ENCODE data around the gene GRM8.

GRM8 gene

DNA sequence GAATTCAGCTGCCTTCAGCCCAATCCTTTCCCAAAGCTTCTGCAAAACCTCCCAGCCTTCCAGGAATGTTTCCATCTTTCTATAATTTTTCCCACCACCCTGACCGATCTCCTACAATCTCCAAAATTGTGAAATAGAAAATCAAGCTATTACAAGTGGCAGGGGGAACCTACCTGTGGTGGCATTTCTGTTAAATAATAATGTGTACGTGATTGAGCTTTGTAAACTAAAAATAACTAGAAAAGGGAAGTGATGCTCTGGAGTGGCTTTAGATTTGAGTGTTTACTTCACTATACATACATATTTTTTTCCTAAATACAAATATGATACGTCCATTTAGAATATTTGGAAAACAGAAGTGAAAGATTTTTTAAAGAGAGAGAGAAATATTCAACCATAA lies 593.6 kb downstream of the GRM8 start:
- intact Hi-C loops (cut with DNase I), result no loop called here
- no peak for DNase-seq

DNA sequence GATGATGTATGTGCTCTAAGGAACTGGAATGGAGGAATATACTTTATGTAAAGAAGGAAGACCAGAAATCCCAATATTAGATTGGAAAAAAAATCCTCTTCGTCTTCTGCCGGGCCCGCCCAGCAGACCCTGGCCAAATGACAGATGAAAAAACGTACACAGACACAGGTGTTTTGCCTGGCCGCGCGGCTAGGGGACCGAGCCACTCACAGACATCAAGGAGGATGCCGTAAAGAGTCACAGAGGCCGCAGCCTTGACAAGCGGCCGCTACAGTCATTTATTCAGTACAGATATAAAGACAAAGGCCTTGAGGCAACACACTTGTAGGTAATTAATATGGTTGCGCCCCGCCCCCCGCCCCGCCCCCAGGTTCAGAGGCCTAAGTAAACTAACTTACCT lies 594.1 kb downstream of the GRM8 start:
- intact Hi-C loops (cut with DNase I), result no loop called here
- no peak for DNase-seq

DNA sequence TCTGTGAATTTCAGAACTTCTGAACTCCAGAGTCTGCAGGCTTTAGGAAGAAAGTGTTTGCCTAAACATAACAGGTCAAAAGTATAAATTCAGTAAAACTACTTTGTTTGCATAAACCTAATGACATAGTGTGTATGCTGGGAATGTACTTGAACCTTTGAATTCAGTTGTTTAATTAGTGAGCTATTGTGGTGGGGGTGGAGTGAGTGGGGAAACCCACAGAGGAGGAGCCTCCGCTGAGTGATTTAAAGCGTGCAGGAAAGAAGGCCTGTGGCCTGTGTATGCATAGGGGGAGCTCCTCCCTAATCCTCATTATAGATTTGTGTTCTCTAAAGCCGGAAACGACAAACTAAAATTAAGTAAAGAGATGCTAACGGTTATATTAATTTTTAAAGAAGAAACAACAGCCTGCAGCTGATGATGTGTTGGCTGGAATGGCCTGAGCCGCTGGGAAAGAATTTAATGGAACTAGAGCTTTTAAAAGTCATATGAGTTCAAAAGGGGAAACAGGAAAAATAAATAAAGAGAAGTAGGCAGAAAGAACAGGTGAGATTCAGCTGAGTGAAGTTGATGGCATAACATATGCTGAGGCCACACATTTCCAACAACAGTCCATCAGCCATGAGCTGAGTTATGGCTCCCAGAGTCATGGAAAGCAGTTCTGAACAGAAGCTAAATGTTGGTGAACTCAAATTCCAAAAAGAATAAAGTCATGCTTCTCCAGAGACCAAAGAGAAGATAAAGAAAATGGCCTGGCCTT lies 595.0 kb downstream of the GRM8 start:
- intact Hi-C loops (cut with DNase I), result no loop called here
- DNase-seq, result no peak

DNA sequence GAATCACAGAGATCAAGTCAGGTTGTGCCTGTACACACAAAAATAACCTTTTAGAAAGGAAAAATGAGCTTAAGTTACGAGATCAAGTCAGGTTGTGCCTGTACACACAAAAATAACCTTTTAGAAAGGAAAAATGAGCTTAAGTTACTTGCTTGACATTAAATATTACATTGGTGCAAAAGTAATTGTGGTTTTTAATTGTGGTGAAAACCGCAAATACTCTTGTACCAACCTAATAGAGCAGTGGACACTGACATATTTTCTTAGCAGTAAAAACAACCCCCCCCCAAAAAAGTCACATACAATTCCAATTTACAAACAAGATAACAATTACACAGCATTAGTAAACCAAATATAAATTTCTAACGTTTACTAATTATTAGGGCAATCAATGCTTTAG lies 595.6 kb downstream of the GRM8 start:
- DNase-seq, result no peak
- intact Hi-C loops (cut with DNase I), result no loop called here

DNA sequence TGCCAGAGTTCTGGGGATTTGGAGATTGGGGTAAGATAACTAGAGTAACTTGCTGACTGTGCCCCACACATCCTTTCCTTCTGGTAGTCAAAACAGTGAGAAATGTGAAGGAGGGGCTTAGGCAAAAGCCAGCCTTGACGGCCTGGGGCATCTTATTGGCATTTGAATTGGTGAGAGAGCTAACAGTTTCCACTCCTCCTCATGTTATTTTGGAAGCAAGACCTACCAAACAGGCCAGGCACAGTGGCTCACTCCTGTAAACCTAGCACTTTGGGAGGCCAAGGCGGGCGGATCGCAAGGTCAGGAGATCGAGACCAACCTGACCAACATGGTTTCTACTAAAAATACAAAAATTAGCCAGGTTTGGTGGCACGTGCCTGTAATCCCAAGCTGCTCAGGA lies 596.6 kb downstream of the GRM8 start:
- no peak for DNase-seq
- intact Hi-C loops (cut with DNase I), result no loop called here

DNA sequence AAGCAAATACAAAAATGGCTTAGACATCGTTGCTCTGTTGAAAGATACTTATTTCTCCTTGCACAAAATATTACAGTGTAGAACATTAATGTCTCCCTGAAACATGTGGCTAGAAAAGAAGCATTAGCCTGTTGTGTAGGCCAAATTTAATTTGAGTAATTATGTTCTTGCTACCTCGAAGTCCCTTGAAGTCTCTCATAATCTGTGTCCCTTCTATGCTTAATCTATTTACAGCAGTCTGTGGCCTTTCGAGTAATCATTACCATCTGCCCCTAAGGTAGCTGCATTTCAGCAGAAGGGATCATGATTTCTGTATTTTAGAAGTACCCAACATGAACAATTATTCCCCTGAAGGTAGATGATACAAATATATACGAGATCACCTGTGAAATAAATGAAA lies 615.2 kb downstream of the GRM8 start:
- DNase-seq, result no peak
- intact Hi-C loops (cut with DNase I), result no loop called here

DNA sequence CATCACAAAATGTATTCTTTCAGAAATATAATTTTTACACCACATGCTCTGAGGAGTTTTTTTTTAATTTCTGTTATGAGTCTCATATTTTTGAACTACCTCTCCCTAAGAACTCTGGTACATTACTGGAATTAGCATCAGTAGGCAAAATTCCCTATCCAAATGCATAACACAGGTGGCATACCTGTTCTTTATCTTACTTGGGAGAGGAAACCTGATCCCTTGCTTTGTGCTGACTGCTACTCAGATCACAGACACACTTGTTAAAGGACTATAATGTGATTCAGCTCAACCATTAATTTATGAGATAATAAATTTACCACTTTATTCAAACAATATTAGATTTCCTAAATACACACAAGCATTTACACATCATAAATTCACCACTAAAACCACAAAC lies 617.2 kb downstream of the GRM8 start:
- intact Hi-C loops (cut with DNase I), result no loop called here

DNA sequence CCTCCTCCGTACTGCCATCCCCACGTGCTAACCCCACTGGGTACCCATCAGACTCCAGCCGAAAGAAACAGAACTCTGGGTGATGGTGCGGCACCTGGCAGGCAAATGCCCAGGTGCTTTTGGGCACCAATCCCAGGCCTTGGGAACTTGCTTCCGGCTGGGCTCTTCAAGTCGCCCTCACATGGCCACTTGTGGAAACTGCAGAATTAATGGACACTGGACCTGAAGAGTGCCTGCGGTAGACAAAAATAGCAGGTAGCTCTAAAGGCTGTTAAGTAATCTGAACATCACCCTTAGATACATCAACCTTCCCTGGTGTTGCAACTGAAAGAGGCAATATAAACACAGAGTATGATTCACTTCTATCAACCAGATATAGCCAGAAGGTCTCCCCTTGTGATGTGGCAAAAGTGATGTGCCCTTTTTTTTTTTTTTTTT lies 644.4 kb downstream of the GRM8 start:
- DNase-seq, result no peak
- intact Hi-C loops (cut with DNase I), result no loop called here

More for the DNA sequence above, 617.2 kb downstream of the GRM8 start:
- DNase-seq, result no peak

DNA sequence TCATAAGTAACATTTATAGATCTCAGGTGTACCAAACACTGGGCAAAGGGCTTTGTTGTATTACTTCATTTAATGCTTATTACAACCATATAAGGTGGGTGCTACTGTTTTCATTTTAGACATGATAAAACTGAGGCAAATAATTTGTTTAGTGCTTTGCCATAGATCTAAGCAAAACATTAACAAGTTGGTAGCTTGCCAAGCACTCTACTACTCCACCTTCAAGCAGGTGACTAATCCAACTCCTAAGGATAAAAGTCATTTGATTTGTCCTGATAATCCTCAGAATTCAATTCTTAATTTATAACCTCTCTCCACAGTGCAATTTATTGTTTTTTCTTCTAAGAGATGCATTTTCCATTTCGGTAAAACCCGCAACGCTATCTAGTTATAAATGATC lies 646.4 kb downstream of the GRM8 start:
- DNase-seq, result no peak
- intact Hi-C loops (cut with DNase I), result no loop called here

DNA sequence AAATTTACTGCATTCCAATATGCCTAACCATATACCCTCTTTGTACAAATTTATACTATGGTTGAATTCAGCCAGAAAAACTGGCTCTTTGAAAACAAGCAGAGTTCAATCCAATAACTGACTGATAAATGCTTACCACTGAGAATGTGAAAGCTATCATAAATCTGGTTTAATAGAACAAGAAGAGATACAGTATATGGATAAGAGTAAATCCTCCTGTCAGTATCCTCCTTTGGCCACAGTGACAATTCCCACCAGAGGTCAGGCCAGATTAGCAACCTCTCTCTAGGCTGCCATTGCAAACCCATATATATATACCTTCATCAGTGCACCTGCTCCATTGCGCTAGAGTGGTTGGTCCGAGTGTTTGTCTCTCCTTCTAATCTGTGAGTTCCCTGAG lies 647.2 kb downstream of the GRM8 start:
- no peak for DNase-seq
- intact Hi-C loops (cut with DNase I), result no loop called here

DNA sequence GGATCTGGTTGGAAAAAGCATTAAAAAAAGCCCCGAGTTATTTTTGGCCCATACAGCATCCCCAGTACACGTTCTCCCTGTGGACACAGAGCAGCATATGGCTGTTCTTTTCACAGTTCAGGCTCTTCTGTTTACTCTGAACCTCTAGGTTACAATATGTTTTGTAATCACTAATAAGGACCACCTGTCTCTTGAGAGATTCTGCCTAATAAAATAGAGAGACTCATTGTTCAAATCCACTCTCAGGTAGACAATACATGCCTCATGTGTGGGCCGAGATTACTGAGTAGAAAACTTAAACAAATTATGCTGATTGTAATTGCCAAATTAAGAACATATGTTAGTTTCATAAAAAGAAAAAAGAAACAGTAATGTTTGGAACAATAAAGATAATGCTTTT lies 647.7 kb downstream of the GRM8 start:
- DNase-seq, result no peak
- intact Hi-C loops (cut with DNase I), result no loop called here

DNA sequence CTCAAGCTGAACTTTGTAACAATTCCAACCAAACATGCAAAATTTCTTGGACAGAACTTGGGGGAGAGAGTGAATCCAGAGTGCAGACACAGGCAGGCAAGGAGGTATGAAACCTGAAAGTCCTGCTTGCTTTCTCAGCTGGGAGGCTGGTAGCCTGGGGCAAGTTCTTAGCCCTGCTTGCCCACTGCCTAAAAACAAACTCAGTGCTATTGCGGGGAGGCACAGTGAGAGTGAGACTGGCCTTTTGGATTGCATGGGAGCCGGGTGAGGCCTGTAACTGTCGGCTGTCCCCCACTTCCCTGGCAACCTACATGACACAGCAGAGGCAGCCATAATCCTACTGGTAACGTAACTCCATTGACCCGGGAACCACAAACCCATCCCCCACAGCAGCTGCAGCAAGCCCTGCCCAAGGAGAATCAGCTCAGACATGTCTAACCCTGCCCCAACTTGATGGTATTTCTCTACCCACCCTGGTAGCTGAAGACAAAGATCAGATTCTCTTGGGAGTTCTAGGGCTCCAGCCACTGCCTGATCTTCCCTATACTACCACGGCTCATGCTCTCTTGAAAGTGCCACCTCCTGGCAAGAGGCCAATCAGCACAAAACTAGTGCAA lies 663.6 kb downstream of the GRM8 start:
- intact Hi-C loops (cut with DNase I), result no loop called here
- no peak for DNase-seq

DNA sequence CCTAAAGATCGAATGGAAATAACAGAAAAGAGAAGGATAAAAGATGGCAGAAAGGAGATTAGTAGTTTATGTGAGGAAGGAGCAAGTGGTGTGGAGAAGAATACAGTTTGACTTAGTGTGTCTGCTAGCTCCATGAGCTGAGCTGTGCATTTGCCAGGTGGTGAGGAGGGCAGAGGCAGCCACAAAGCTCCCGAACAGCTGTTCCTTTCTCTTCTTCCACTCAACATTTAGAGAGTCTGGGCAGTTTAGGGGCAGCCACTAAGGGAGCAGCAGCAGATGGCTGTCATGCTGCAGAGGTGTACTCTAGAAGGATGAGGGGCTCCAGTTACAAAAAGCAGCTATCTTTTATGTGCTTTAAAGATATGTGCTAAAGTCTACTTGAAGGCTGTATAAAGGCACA lies 674.4 kb downstream of the GRM8 start:
- no peak for DNase-seq
- intact Hi-C loops (cut with DNase I), result no loop called here

DNA sequence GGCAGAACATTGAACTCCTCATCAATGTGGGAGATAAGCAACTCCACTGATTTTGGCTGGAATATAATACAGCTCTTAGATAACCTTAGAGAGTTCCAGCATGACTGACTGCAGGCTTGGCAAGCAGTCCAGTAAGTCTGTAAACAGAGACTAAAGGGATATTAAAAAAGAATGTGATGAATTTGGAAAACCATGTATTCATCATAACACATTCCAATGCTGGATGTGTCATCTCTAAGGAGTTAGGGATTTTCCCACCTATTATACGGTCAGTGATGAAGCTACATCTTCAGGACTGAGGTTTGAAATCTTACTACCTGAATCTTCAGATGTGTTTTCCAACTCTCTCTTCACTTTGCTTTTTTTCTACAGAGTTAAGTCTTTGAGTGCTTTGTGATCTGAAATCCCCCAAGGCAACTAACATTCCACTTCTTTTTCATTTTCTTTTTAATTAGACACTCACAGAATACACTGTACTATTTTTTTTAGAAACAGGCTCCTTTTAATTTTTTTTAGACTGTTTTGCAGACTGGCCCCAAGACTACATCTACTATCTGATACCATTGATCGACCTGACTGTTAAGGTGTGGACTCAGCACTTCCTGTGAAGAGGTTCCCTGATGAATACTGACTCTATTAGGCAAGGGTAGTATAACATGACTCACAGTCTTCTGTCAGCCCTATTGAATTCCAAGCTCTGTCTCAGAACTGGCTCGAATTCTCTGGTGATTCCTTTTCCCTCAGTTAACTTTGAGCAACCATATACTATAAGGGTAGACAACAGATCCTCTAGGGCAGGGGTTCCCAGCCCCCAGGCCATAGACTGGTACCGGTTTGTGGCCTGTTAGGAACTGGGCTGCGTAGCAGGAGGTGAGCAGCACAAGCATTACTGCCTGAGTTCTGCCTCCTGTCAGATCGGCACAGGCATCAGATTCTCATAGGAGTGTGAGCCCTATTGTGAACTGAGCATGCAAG lies 678.2 kb downstream of the GRM8 start:
- intact Hi-C loops (cut with DNase I), result no loop called here
- DNase-seq, result no peak

DNA sequence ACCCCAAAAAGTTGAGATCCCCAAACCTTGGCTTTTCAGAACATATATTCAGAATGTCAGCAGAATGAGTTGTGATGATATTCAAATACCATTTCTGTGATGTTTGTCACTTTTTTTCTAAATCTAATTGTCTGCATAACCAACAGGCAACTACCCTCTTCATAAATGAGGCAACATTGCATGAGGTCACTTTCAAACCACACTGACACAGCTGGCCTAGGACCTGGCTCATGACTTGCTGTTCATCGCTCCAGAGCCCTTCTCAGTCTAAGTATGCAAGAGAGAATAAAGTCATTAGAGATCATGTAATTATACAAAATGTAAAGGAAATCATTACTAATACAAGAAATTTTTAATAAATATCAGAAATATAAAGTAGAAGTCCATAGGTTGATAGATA lies 681.9 kb downstream of the GRM8 start:
- intact Hi-C loops (cut with DNase I), result no loop called here
- no peak for DNase-seq

DNA sequence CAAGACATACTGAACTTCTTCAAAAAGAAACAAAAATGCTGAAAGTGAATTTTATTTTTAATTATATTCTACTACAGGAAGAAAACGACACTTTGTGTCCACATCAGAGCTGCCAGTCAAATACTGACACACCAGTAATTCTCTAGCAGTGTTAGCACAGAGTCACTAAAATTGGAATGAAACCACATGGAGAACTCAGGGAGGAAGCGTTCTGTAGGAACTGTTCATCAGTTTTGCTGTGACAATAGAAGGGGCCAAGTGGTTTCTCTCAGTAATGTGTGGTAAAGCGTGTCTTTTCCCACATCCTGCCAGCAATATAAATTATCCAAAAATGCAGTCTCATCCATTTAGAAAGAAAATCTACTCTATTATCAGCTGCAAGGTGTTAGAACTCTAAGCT lies 683.3 kb downstream of the GRM8 start:
- DNase-seq, result no peak
- intact Hi-C loops (cut with DNase I), result no loop called here

DNA sequence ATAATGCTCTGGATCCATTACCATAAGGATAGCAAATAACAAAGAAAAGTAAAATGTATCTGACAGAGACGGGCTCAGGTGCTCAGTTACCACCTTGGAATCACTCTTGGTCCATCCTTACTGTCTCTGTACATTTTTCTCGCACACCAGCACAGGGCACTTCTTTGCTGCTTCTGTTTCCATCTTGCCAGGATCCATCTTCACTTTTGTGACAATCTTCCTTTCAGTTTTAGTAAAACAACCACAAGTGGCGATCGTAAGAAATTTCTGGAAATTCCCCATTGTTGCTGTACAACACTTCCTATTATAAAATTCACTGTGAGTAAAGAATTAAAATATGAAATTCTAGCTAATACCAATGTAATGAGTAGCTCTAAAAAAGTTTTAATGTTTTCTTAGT lies 695.5 kb downstream of the GRM8 start:
- DNase-seq, result no peak
- intact Hi-C loops (cut with DNase I), result no loop called here

DNA sequence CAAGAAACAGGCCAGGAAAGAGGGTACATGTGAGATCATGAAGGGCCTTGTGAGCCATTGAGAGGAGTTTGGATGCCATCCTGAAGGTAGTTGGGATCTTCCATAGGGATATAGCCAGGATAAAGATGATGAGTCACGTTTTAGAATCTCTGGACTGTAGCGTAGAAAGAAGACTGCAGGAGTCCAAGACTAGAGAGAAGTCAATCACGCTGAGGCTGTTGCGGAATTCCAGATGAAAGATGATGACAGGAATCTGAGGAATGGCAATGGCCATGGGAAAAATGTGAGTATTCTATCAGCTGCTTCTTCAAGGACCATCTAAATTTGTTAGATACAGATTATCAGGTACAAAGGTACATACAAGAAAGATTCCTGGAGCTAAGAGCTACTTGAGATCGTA lies 711.3 kb downstream of the GRM8 start:
- intact Hi-C loops (cut with DNase I), result no loop called here
- DNase-seq, result no peak

DNA sequence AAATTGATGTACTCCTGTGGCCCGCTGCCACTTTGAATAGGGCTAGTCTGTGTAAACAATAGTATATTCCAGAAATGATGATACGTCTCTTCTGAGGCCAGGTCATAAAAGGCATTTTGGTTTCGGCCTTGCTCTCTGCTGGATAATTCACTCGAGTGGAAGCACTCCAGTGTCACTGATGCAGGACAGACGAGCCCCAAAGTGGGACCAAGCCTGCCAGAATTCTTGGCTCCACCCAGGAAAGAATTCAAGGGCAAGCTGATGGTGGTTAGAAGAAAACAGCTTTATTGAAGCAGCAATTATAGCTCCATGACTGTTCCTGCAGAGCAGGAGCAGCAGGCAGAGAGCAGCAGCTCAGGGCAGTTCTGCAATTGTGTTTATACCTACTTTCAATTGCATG lies 717.6 kb downstream of the GRM8 start:
- DNase-seq, result no peak
- intact Hi-C loops (cut with DNase I), result no loop called here

DNA sequence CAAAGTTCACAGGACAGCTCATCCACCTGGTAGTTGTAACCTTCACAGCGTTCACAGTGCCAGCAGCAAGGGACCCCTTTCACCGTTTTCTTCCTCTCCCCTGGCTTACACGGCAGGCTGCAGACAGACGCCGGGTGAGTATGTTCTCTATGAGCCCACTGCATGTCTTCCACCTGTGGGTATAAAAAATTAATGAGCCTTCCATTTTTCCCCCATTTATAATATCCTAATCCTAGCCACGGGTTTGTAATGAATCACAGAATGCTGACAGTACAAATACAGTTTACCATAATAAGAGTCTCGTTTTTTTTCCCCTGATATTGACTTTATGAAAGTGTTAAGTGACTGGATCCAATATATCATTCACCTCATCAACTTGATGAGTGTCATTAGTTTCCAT lies 719.0 kb downstream of the GRM8 start:
- intact Hi-C loops (cut with DNase I), result no loop called here
- DNase-seq, result no peak
